GM12878 (cell line): ENCODE data around the gene DMD. TPM values are rescaled to one million over a fixed set of nuclear protein-coding genes. Genes with fewer than 3 reads are reported as not detected.

Source experiments
- CREB1 ChIP-seq: IDR thresholded peaks from 2 replicates; pipeline ENCODE4 v1.6.1; 2012; ENCODE audit warnings: low read depth, mild to moderate bottlenecking, inconsistent platforms
- PML ChIP-seq: IDR thresholded peaks from 2 replicates; pipeline ENCODE4 v1.6.1; 2012; ENCODE audit warnings: low read length, inconsistent platforms
- RBBP5 ChIP-seq: fragments of 200-600 bp; sonication (generic); conservative IDR thresholded peaks from 2 replicates; pipeline ENCODE4 v1.6.1; 2016
- RFX5 ChIP-seq: IDR thresholded peaks from 2 replicates; pipeline ENCODE4 v1.6.1; 2011; ENCODE audit warnings: low read depth, low read length, improper control_type of control experiment
- SMC3 ChIP-seq: IDR thresholded peaks from 2 replicates; pipeline ENCODE4 v1.6.1; 2011; ENCODE audit warnings: low read length, improper control_type of control experiment, borderline replicate concordance
- polyA plus RNA-seq, 11 experiments: library from polyadenylated mRNA; depleted of rRNA in 4 of 11; unstranded in 6 of 11; stranded (reverse) in 5 of 11; fragments of >200 nt; fragmentation: Nextera tagmentation in 4 of 11; fragmentation: Illumina TruSeq in 1 of 11; extraction: Ambion mirVana in 4 of 11; extraction: Trizol in 1 of 11; gene quantifications; 1 replicate in 1 of 11; 2 replicates in 10 of 11; pipeline versions ENCODE4 v1.2.1 to v1.2.3, GENCODE V29; 2011 to 2016; ENCODE audit warnings: inconsistent platforms in 2 of 11, missing spikeins in 2 of 11, low read depth in 1 of 11
- total RNA-seq, 4 experiments: library from RNA; depleted of rRNA in 3 of 4; stranded (reverse); fragments of >200 nt in 3 of 4; fragmentation: Illumina TruSeq in 1 of 4; extraction: Trizol in 1 of 4; gene quantifications; 2 replicates each; pipeline versions ENCODE4 v1.2.1 to v1.2.3, GENCODE V29; 2013 to 2021
- TF ChIP-seq, protein P1 (sequence below): fragments of 450-650 bp; formaldehyde crosslinking; IDR thresholded peaks from 2 replicates; pipeline ENCODE4 v1.4.0; 2020; ENCODE audit warnings: mild to moderate bottlenecking, moderate library complexity
- TF ChIP-seq, protein P2 (sequence below): IDR thresholded peaks from 2 replicates; pipeline ENCODE4 v1.6.1; 2012; ENCODE audit warnings: mild to moderate bottlenecking, low read depth, low read length
- TF ChIP-seq, protein P3 (sequence below): IDR thresholded peaks from 2 replicates; pipeline ENCODE4 v1.6.1; 2011; ENCODE audit warnings: borderline replicate concordance, low read depth, mild to moderate bottlenecking, moderate library complexity, low read length; ENCODE audit not compliant: insufficient read depth, poor library complexity, severe bottlenecking

DMD gene
- total and polyA plus RNA-seq, 10 of the 15 experiments (the other 5 are each of a cell fraction or from before 2014, with no cell fraction given): 1.4 to 24.3 (median 4.3) TPM

DNA sequence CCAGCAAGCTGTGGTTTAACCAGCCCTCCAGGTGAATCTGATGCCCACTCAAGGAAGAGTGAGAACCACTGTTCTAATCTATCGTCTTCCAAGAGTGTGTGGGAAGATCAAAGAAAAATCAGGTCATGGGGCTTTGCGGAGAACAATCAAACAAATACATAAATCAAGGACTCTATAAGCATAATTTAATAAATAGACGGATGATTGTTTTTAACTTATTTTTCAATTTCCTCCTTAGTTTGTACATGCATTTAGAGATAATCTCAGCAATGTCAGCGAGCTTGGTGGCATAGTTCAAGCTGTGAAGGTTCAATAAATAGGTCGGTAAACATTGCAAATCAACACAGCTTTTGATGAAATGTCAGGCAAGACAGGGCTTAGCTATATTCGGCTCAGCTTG, 84.9 kb downstream of the DMD start (continued):
- TF ChIP-seq, protein P1, sequence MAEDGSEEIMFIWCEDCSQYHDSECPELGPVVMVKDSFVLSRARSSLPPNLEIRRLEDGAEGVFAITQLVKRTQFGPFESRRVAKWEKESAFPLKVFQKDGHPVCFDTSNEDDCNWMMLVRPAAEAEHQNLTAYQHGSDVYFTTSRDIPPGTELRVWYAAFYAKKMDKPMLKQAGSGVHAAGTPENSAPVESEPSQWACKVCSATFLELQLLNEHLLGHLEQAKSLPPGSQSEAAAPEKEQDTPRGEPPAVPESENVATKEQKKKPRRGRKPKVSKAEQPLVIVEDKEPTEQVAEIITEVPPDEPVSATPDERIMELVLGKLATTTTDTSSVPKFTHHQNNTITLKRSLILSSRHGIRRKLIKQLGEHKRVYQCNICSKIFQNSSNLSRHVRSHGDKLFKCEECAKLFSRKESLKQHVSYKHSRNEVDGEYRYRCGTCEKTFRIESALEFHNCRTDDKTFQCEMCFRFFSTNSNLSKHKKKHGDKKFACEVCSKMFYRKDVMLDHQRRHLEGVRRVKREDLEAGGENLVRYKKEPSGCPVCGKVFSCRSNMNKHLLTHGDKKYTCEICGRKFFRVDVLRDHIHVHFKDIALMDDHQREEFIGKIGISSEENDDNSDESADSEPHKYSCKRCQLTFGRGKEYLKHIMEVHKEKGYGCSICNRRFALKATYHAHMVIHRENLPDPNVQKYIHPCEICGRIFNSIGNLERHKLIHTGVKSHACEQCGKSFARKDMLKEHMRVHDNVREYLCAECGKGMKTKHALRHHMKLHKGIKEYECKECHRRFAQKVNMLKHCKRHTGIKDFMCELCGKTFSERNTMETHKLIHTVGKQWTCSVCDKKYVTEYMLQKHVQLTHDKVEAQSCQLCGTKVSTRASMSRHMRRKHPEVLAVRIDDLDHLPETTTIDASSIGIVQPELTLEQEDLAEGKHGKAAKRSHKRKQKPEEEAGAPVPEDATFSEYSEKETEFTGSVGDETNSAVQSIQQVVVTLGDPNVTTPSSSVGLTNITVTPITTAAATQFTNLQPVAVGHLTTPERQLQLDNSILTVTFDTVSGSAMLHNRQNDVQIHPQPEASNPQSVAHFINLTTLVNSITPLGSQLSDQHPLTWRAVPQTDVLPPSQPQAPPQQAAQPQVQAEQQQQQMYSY (CRISPR knock-in tag): no peak
- TF ChIP-seq, protein P2, sequence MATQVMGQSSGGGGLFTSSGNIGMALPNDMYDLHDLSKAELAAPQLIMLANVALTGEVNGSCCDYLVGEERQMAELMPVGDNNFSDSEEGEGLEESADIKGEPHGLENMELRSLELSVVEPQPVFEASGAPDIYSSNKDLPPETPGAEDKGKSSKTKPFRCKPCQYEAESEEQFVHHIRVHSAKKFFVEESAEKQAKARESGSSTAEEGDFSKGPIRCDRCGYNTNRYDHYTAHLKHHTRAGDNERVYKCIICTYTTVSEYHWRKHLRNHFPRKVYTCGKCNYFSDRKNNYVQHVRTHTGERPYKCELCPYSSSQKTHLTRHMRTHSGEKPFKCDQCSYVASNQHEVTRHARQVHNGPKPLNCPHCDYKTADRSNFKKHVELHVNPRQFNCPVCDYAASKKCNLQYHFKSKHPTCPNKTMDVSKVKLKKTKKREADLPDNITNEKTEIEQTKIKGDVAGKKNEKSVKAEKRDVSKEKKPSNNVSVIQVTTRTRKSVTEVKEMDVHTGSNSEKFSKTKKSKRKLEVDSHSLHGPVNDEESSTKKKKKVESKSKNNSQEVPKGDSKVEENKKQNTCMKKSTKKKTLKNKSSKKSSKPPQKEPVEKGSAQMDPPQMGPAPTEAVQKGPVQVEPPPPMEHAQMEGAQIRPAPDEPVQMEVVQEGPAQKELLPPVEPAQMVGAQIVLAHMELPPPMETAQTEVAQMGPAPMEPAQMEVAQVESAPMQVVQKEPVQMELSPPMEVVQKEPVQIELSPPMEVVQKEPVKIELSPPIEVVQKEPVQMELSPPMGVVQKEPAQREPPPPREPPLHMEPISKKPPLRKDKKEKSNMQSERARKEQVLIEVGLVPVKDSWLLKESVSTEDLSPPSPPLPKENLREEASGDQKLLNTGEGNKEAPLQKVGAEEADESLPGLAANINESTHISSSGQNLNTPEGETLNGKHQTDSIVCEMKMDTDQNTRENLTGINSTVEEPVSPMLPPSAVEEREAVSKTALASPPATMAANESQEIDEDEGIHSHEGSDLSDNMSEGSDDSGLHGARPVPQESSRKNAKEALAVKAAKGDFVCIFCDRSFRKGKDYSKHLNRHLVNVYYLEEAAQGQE: no peak
- no peak for TF ChIP-seq CREB1
- no peak for TF ChIP-seq SMC3
- no peak for TF ChIP-seq RBBP5
- TF ChIP-seq, protein P3, sequence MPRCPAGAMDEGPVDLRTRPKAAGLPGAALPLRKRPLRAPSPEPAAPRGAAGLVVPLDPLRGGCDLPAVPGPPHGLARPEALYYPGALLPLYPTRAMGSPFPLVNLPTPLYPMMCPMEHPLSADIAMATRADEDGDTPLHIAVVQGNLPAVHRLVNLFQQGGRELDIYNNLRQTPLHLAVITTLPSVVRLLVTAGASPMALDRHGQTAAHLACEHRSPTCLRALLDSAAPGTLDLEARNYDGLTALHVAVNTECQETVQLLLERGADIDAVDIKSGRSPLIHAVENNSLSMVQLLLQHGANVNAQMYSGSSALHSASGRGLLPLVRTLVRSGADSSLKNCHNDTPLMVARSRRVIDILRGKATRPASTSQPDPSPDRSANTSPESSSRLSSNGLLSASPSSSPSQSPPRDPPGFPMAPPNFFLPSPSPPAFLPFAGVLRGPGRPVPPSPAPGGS: no peak
- TF ChIP-seq PML: no peak
- TF ChIP-seq RFX5: no peak
